ENCODE data around the gene DNAH2. TPM values are rescaled to one million over a fixed set of nuclear protein-coding genes. Genes with fewer than 3 reads are reported as not detected.

DNAH2 gene
- total and polyA plus RNA-seq, 2 of the 13 experiments (the other 11 are each of a cell fraction or from before 2014, with no cell fraction given): not detected

DNA sequence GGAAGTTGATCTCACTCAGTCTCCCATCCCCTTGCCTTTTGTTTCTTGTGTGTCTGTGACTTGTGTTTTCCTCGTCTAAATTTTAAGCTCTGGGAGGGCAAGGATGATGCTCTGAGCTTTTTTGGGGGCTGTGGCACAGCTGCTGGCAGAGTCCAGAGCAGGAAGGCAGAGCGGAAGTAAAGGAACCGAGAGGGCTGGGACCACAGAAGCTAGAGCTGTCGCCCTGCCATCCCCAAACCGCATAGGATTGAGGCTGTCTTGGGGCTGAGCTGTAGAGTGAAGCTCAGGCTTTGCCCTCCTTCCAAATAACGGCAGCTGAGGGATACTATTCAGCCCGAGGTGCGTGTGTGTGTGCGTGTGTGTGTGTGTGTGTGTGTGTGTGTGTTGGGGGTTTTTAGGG lies 3.8 kb upstream of the DNAH2 start (continued):
- TF ChIP-seq PRMT3 (CRISPR knock-in tag; IDR thresholded peaks at IDR 0.05; ENCODE audit: borderline replicate concordance, low read depth) (no peak), BCL3 (CRISPR knock-in tag; IDR thresholded peaks at IDR 0.05) (no peak), PPARG (CRISPR knock-in tag; conservative IDR thresholded peaks at IDR 0.05) (no peak)

- intact Hi-C loops (cut with micrococcal nuclease; ENCODE audit: unreplicated experiment) (no loop called here), in situ Hi-C loops (cut with HindIII; ENCODE audit: extremely low pct_ligation_motif_present, low pct_unique_long_range_greater_than_20kb) (loop anchor here (5.0 kb wide), 1 partner anchor 83 kb away; the partner anchor contains the start of gene SHBG)
- no peak overlapping the region for H3K9ac ChIP-seq (ENCODE audit: insufficient read depth, low read depth, low read length)
- peaks cover 31% of the 10 kb centered on the region for H3K4me1 ChIP-seq (ENCODE audit: insufficient read depth, low read length)
- ATAC-seq (no peak), FAIRE-seq (no peak), DNase-seq (ENCODE audit: low spot score) (no peak)
- no peak overlapping the region for H3K27ac ChIP-seq (ENCODE audit: extremely low read length, insufficient read depth, low read length)
- no peaks in the 10 kb centered on the region for H4K20me1 ChIP-seq (ENCODE audit: insufficient read depth, low read length)
- no peaks in the 10 kb centered on the region for H3K79me2 ChIP-seq (ENCODE audit: insufficient read depth, low read length)
- H3K4me3 ChIP-seq (replicated peaks in 1 of 3; ENCODE audit: insufficient read depth in 1 of 3, low read depth in 2 of 3, low read length in 3 of 3): no peak overlapping the region
- H3K9me3 ChIP-seq (ENCODE audit: low read length): no peaks in the 10 kb centered on the region
- no TSS peak for BruUV-seq (replicated peaks)
- H3K27me3 ChIP-seq (ENCODE audit: control insufficient read depth in 1 of 2, insufficient read depth in 2 of 2, low read length in 2 of 2): peaks cover 9 to 84% of the 10 kb centered on the region in 2 experiments
- CTCF ChIA-PET (ENCODE audit: low intra/inter-chr PET ratio, low total read pairs): no interaction called here
- H2AFZ ChIP-seq (ENCODE audit: low read length): no peak overlapping the region
- WGBS (ENCODE audit: low lambda C conversion rate): 8% methylated on average over 4 of the region's 10 CpGs
- no peak overlapping the region for H3K4me2 ChIP-seq (ENCODE audit: low read depth, low read length)
- POLR2A ChIA-PET: interaction anchor here (1.4 kb wide), 1 partner anchor 28 kb away, joined by 5 read pairs; the partner anchor contains the start of gene TP53
- no peaks in the 10 kb centered on the region for H3K36me3 ChIP-seq (replicated peaks in 1 of 2; ENCODE audit: control insufficient read depth in 1 of 2, insufficient read depth in 2 of 2, low read length in 2 of 2)
- no peak for TF ChIP-seq CREB1 (IDR thresholded peaks at IDR 0.05)
- no peak for TF ChIP-seq CREB1 (CRISPR knock-in tag; IDR thresholded peaks at IDR 0.05)
- no peak for TF ChIP-seq FOSL2 (CRISPR knock-in tag; IDR thresholded peaks at IDR 0.05)
- no peak for TF ChIP-seq RXRB (CRISPR knock-in tag; IDR thresholded peaks at IDR 0.05; ENCODE audit: borderline replicate concordance)
- TF ChIP-seq ZC3H13 (CRISPR knock-in tag; IDR thresholded peaks at IDR 0.05): no peak
- TF ChIP-seq MXD1 (CRISPR knock-in tag; IDR thresholded peaks at IDR 0.05): no peak
- TF ChIP-seq ZNF510 (CRISPR knock-in tag; IDR thresholded peaks at IDR 0.05; ENCODE audit: low read depth): no peak
- no peak for TF ChIP-seq CENPX (CRISPR knock-in tag; IDR thresholded peaks at IDR 0.05)
- TF ChIP-seq YEATS4 (CRISPR knock-in tag; IDR thresholded peaks at IDR 0.05; ENCODE audit: borderline replicate concordance): no peak
- no peak for TF ChIP-seq PTBP1 (IDR thresholded peaks at IDR 0.05; ENCODE audit: low read depth, low read length, poor library complexity, severe bottlenecking)
- TF ChIP-seq CHD4 (IDR thresholded peaks at IDR 0.05; ENCODE audit: borderline replicate concordance, low read length): no peak
- TF ChIP-seq ZNF674 (CRISPR knock-in tag; IDR thresholded peaks at IDR 0.05; ENCODE audit: low read depth): no peak
- no peak for TF ChIP-seq ERF (CRISPR knock-in tag; IDR thresholded peaks at IDR 0.05)
- no peak for TF ChIP-seq THYN1 (CRISPR knock-in tag; IDR thresholded peaks at IDR 0.05; ENCODE audit: borderline replicate concordance, low read depth)
- TF ChIP-seq JARID2 (CRISPR knock-in tag; IDR thresholded peaks at IDR 0.05; ENCODE audit: insufficient replicate concordance): no peak
- no peak for TF ChIP-seq HOXA3 (CRISPR knock-in tag; IDR thresholded peaks at IDR 0.05)
- TF ChIP-seq ZNF883 (CRISPR knock-in tag; IDR thresholded peaks at IDR 0.05; ENCODE audit: not compliant biosample characterization): no peak
- no peak for TF ChIP-seq CEBPB (IDR thresholded peaks at IDR 0.05; ENCODE audit: borderline replicate concordance, low read depth, low read length)
- no peak for TF ChIP-seq ZBTB3 (CRISPR knock-in tag; IDR thresholded peaks at IDR 0.05; ENCODE audit: borderline replicate concordance, low read depth)
- no peak for TF ChIP-seq SP2 (CRISPR knock-in tag; IDR thresholded peaks at IDR 0.05)
Measured at GRCh38 chr17:7714721-7715594, 2.6 kb upstream of the DNAH2 start.
